Erythroblast (primary cell): ENCODE data around the gene PCNX1.

Experiments used
- GATA1 ChIP-seq: IDR thresholded peaks from 2 replicates; pipeline ENCODE4 v1.6.1; 2011; ENCODE audit warnings: low read depth, mild to moderate bottlenecking, control low read depth, low read length, moderate library complexity
- POLR2A ChIP-seq: IDR thresholded peaks from 2 replicates; pipeline ENCODE4 v1.6.1; 2011; ENCODE audit warnings: mild to moderate bottlenecking, low read length

GRCh38 chr14:70873627-70874026, 33.6 kb upstream of the PCNX1 start:
- TF ChIP-seq POLR2A (no peak), GATA1 (no peak)
